ENCODE data around the gene CASTOR2.

CASTOR2 gene

GRCh38 chr7:75042831-75043703 is 78.6 kb downstream of the CASTOR2 start:
- H3K36me3 ChIP-seq (ENCODE audit: control insufficient read depth, insufficient read depth, low read length), result peaks cover 5% of the 10 kb centered on the region
- H3K4me3 ChIP-seq (ENCODE audit: low read length), result no peak overlapping the region
- H3K9me3 ChIP-seq (ENCODE audit: control insufficient read depth, low read length), result no peaks in the 10 kb centered on the region
- peaks cover 6% of the 10 kb centered on the region for H3K4me1 ChIP-seq (ENCODE audit: control insufficient read depth, insufficient read depth, low read length)
- no peaks in the 10 kb centered on the region for H3K27me3 ChIP-seq (ENCODE audit: control insufficient read depth, insufficient read depth, low read length)
- H3K9ac ChIP-seq (ENCODE audit: low read length), result no peak overlapping the region

GRCh38 chr7:75045881-75046280 is 81.4 kb downstream of the CASTOR2 start:
- Histone ChIP-seq H3K4me3 (ENCODE audit: low read length) (no peak overlapping the region), H3K9me3 (ENCODE audit: control insufficient read depth, low read length) (no peaks in the 10 kb centered on the region), H3K4me1 (ENCODE audit: control insufficient read depth, insufficient read depth, low read length) (peaks cover 6% of the 10 kb centered on the region), H3K27me3 (ENCODE audit: control insufficient read depth, insufficient read depth, low read length) (no peaks in the 10 kb centered on the region), H3K36me3 (ENCODE audit: control insufficient read depth, insufficient read depth, low read length) (no peaks in the 10 kb centered on the region), H3K9ac (ENCODE audit: low read length) (no peak overlapping the region)

- Histone ChIP-seq H3K36me3 (ENCODE audit: control insufficient read depth, insufficient read depth, low read length) (no peaks in the 10 kb centered on the region), H3K4me3 (ENCODE audit: low read length) (no peak overlapping the region), H3K9ac (ENCODE audit: low read length) (no peak overlapping the region), H3K9me3 (ENCODE audit: control insufficient read depth, low read length) (no peaks in the 10 kb centered on the region), H3K4me1 (ENCODE audit: control insufficient read depth, insufficient read depth, low read length) (peaks cover 6% of the 10 kb centered on the region), H3K27me3 (ENCODE audit: control insufficient read depth, insufficient read depth, low read length) (no peaks in the 10 kb centered on the region)
Observed at GRCh38 chr7:75048435-75049379, 84.2 kb downstream of the CASTOR2 start.

- no peaks in the 10 kb centered on the region for H3K36me3 ChIP-seq (ENCODE audit: control insufficient read depth, insufficient read depth, low read length)
- no peak overlapping the region for H3K9ac ChIP-seq (ENCODE audit: low read length)
- H3K4me3 ChIP-seq (ENCODE audit: low read length), result no peak overlapping the region
Observed at GRCh38 chr7:75049817-75050216, 85.3 kb downstream of the CASTOR2 start.

GRCh38 chr7:75050501-75050900 is 86.0 kb downstream of the CASTOR2 start:
- no peak overlapping the region for H3K9ac ChIP-seq (ENCODE audit: low read length)
- H3K4me1 ChIP-seq (ENCODE audit: control insufficient read depth, insufficient read depth, low read length), result peaks cover 6% of the 10 kb centered on the region
- no peaks in the 10 kb centered on the region for H3K27me3 ChIP-seq (ENCODE audit: control insufficient read depth, insufficient read depth, low read length)
- H3K4me3 ChIP-seq (ENCODE audit: low read length), result no peak overlapping the region
- H3K9me3 ChIP-seq (ENCODE audit: control insufficient read depth, low read length), result no peaks in the 10 kb centered on the region
- no peaks in the 10 kb centered on the region for H3K36me3 ChIP-seq (ENCODE audit: control insufficient read depth, insufficient read depth, low read length)

More at GRCh38 chr7:75049817-75050216, 85.3 kb downstream of the CASTOR2 start:
- Histone ChIP-seq H3K4me1 (ENCODE audit: control insufficient read depth, insufficient read depth, low read length) (peaks cover 6% of the 10 kb centered on the region), H3K27me3 (ENCODE audit: control insufficient read depth, insufficient read depth, low read length) (no peaks in the 10 kb centered on the region), H3K9me3 (ENCODE audit: control insufficient read depth, low read length) (no peaks in the 10 kb centered on the region)

- Histone ChIP-seq H3K9me3 (ENCODE audit: control insufficient read depth, low read length) (no peaks in the 10 kb centered on the region), H3K36me3 (ENCODE audit: control insufficient read depth, insufficient read depth, low read length) (peaks cover 5% of the 10 kb centered on the region), H3K4me3 (ENCODE audit: low read length) (no peak overlapping the region), H3K9ac (ENCODE audit: low read length) (no peak overlapping the region), H3K27me3 (ENCODE audit: control insufficient read depth, insufficient read depth, low read length) (no peaks in the 10 kb centered on the region), H3K4me1 (ENCODE audit: control insufficient read depth, insufficient read depth, low read length) (no peaks in the 10 kb centered on the region)
Observed at GRCh38 chr7:75054744-75055143, 90.2 kb downstream of the CASTOR2 start.

- Histone ChIP-seq H3K9ac (ENCODE audit: low read length) (no peak overlapping the region), H3K4me1 (ENCODE audit: control insufficient read depth, insufficient read depth, low read length) (no peaks in the 10 kb centered on the region), H3K27me3 (ENCODE audit: control insufficient read depth, insufficient read depth, low read length) (no peaks in the 10 kb centered on the region), H3K4me3 (ENCODE audit: low read length) (no peak overlapping the region), H3K9me3 (ENCODE audit: control insufficient read depth, low read length) (no peaks in the 10 kb centered on the region), H3K36me3 (ENCODE audit: control insufficient read depth, insufficient read depth, low read length) (peaks cover 5% of the 10 kb centered on the region)
Observed at GRCh38 chr7:75055155-75055554, 90.7 kb downstream of the CASTOR2 start.

GRCh38 chr7:75055830-75056772 is 91.6 kb downstream of the CASTOR2 start:
- no peak overlapping the region for H3K9ac ChIP-seq (ENCODE audit: low read length)
- H3K27me3 ChIP-seq (ENCODE audit: control insufficient read depth, insufficient read depth, low read length), result no peaks in the 10 kb centered on the region
- H3K4me1 ChIP-seq (ENCODE audit: control insufficient read depth, insufficient read depth, low read length), result no peaks in the 10 kb centered on the region
- peaks cover 9% of the 10 kb centered on the region for H3K36me3 ChIP-seq (ENCODE audit: control insufficient read depth, insufficient read depth, low read length)
- H3K9me3 ChIP-seq (ENCODE audit: control insufficient read depth, low read length), result no peaks in the 10 kb centered on the region
- H3K4me3 ChIP-seq (ENCODE audit: low read length), result no peak overlapping the region

GRCh38 chr7:75058406-75058805 is 93.9 kb downstream of the CASTOR2 start:
- no peaks in the 10 kb centered on the region for H3K9me3 ChIP-seq (ENCODE audit: control insufficient read depth, low read length)
- H3K9ac ChIP-seq (ENCODE audit: low read length), result no peak overlapping the region
- no peak overlapping the region for H3K4me3 ChIP-seq (ENCODE audit: low read length)
- H3K4me1 ChIP-seq (ENCODE audit: control insufficient read depth, insufficient read depth, low read length), result no peaks in the 10 kb centered on the region
- no peaks in the 10 kb centered on the region for H3K27me3 ChIP-seq (ENCODE audit: control insufficient read depth, insufficient read depth, low read length)
- peaks cover 18% of the 10 kb centered on the region for H3K36me3 ChIP-seq (ENCODE audit: control insufficient read depth, insufficient read depth, low read length)

GRCh38 chr7:75064291-75064690 is 99.8 kb downstream of the CASTOR2 start:
- Histone ChIP-seq H3K4me1 (ENCODE audit: control insufficient read depth, insufficient read depth, low read length) (no peaks in the 10 kb centered on the region), H3K9me3 (ENCODE audit: control insufficient read depth, low read length) (no peaks in the 10 kb centered on the region), H3K4me3 (ENCODE audit: low read length) (no peak overlapping the region), H3K27me3 (ENCODE audit: control insufficient read depth, insufficient read depth, low read length) (no peaks in the 10 kb centered on the region), H3K36me3 (ENCODE audit: control insufficient read depth, insufficient read depth, low read length) (peaks cover 15% of the 10 kb centered on the region), H3K9ac (ENCODE audit: low read length) (no peak overlapping the region)

GRCh38 chr7:75064801-75065200 is 100.3 kb downstream of the CASTOR2 start:
- Histone ChIP-seq H3K4me3 (ENCODE audit: low read length) (no peak overlapping the region), H3K36me3 (ENCODE audit: control insufficient read depth, insufficient read depth, low read length) (peaks cover 15% of the 10 kb centered on the region), H3K9ac (ENCODE audit: low read length) (no peak overlapping the region)

More at GRCh38 chr7:75064801-75065200, 100.3 kb downstream of the CASTOR2 start:
- Histone ChIP-seq H3K4me1 (ENCODE audit: control insufficient read depth, insufficient read depth, low read length) (no peaks in the 10 kb centered on the region), H3K9me3 (ENCODE audit: control insufficient read depth, low read length) (no peaks in the 10 kb centered on the region), H3K27me3 (ENCODE audit: control insufficient read depth, insufficient read depth, low read length) (no peaks in the 10 kb centered on the region)
